HFFc6 (cell line): ENCODE results near the gene TRMT5. TPM values are rescaled to one million over a fixed set of nuclear protein-coding genes. Genes with fewer than 3 reads are reported as not detected.
A peak's percentile ranks its signal among the peaks of the same experiment; 100 is the strongest.

ENCODE experiments used
- DNase-seq: peaks from one replicate; pipeline ENCODE4 v3.0.0-alpha.2; 2018
- H3K27ac Mint-ChIP-seq: 2 replicates; pipeline ENCODE4 v1.8.0; 2020; ENCODE audit warnings: mild to moderate bottlenecking, mixed read lengths
- H3K27me3 Mint-ChIP-seq: 2 replicates; pipeline ENCODE4 v1.8.0; 2021; ENCODE audit warnings: mild to moderate bottlenecking, moderate library complexity, mixed read lengths; ENCODE audit not compliant: insufficient read depth
- H3K36me3 Mint-ChIP-seq: 2 replicates; pipeline ENCODE4 v1.8.0; 2021; ENCODE audit warnings: low read depth, mixed read lengths
- H3K4me1 Mint-ChIP-seq: 2 replicates; pipeline ENCODE4 v1.8.0; 2020; ENCODE audit warnings: low read depth, mixed read lengths
- H3K4me3 Mint-ChIP-seq: 2 replicates; pipeline ENCODE4 v1.8.0; 2020; ENCODE audit warnings: mild to moderate bottlenecking, moderate library complexity, mixed read lengths
- H3K9me3 Mint-ChIP-seq: 2 replicates; pipeline ENCODE4 v1.8.0; 2020; ENCODE audit warnings: mild to moderate bottlenecking, mixed read lengths
- CTCF ChIP-seq: fragments of 200-600 bp; sonication (generic); IDR thresholded peaks from 2 replicates; pipeline ENCODE4 v1.5.0; 2021; ENCODE audit warnings: antibody characterized with exemption, mild to moderate bottlenecking
- long read RNA-seq: library from polyadenylated mRNA; unstranded; transcript quantifications from one replicate; pipeline ENCODE4 v2.0.0, GENCODE V29; 2019
- total RNA-seq, 6 experiments: library from RNA; stranded (reverse); fragmentation: NEBNext Ultra II Directional; extraction: Animal tissue kit (Norgen Biotek cat#: 25700); gene quantifications; 2 replicates in 1 of 6; 3 replicates in 5 of 6; pipeline ENCODE4 v1.2.3, GENCODE V29; 2021

The TRMT5 gene
- 10 to 100 TPM; 12.5 to 17.4 (median 15.3) TPM for total RNA-seq
- long read RNA-seq, full-length matches to known transcripts, result 13 of 21 reads
- long read RNA-seq, partial matches to known transcripts, result 2 of 21 reads
- long read RNA-seq, other reads (novel, unspliced or antisense), result 6 of 21 reads

- peaks cover 35% of the 10 kb centered on the region for H3K36me3 Mint-ChIP-seq
- H3K27ac Mint-ChIP-seq, result no peak within 1 kb of the TSS
- peak; percentile 96 for DNase-seq
- no peaks in the 10 kb centered on the region for H3K9me3 Mint-ChIP-seq
- TF ChIP-seq CTCF, result no peak
- H3K4me1 Mint-ChIP-seq, result no peaks in the 10 kb centered on the region; the same call in 1 of the 2 replicates
- no peaks in the 10 kb centered on the region for H3K27me3 Mint-ChIP-seq
- H3K4me3 Mint-ChIP-seq, result no peak within 1 kb of the TSS
Measured at GRCh38 chr14:60980811-60981632, at the start of gene TRMT5, which contains the start of gene SLC38A6. Gene TRMT5 (minus strand): TSS chr14:60981079. CDS start chr14:60980973, 106 bp downstream. Gene SLC38A6 (plus strand): TSS chr14:60981245. CDS start chr14:60981278, 33 bp downstream.

- no peaks in the 10 kb centered on the region for H3K9me3 Mint-ChIP-seq
- no peak for DNase-seq
- H3K36me3 Mint-ChIP-seq, result no peaks in the 10 kb centered on the region; the same call in 1 of the 2 replicates
- peak overlapping the region; percentile 8; the same call in 1 of the 2 replicates for H3K4me3 Mint-ChIP-seq
- peaks cover 47% of the 10 kb centered on the region for H3K4me1 Mint-ChIP-seq
- TF ChIP-seq CTCF, result no peak
- peak overlapping the region; percentile 83; the same call in 1 of the 2 replicates for H3K27ac Mint-ChIP-seq
- H3K27me3 Mint-ChIP-seq, result no peaks in the 10 kb centered on the region
Measured at GRCh38 chr14:61026526-61026925, 45.6 kb upstream of the TRMT5 start.

GRCh38 chr14:61025251-61026223 is 44.7 kb upstream of the TRMT5 start:
- H3K27me3 Mint-ChIP-seq, result no peaks in the 10 kb centered on the region
- DNase-seq, result peak; percentile 74
- peak; percentile 96 for TF ChIP-seq CTCF
- H3K9me3 Mint-ChIP-seq, result no peaks in the 10 kb centered on the region
- peak overlapping the region; percentile 77 for H3K4me3 Mint-ChIP-seq
- peak overlapping the region; percentile 83 for H3K27ac Mint-ChIP-seq
- no peaks in the 10 kb centered on the region; the same call in 1 of the 2 replicates for H3K36me3 Mint-ChIP-seq
- H3K4me1 Mint-ChIP-seq, result peaks cover 47% of the 10 kb centered on the region

- no peak for DNase-seq
- Mint-ChIP-seq H3K27me3 (no peaks in the 10 kb centered on the region), H3K27ac (no peak overlapping the region), H3K9me3 (no peaks in the 10 kb centered on the region), H3K36me3 (no peaks in the 10 kb centered on the region), H3K4me3 (no peak overlapping the region), H3K4me1 (peaks cover 9% of the 10 kb centered on the region)
- TF ChIP-seq CTCF, result no peak
Measured at GRCh38 chr14:61019537-61019936, 38.7 kb upstream of the TRMT5 start.

- H3K4me3 Mint-ChIP-seq, result no peak overlapping the region
- DNase-seq, result peak; percentile 38
- peaks cover 17% of the 10 kb centered on the region for H3K4me1 Mint-ChIP-seq
- H3K36me3 Mint-ChIP-seq, result peaks cover 5% of the 10 kb centered on the region; the same call in 1 of the 2 replicates
- H3K9me3 Mint-ChIP-seq, result no peaks in the 10 kb centered on the region
- H3K27me3 Mint-ChIP-seq, result no peaks in the 10 kb centered on the region
- peak overlapping the region; percentile 42; the same call in 1 of the 2 replicates for H3K27ac Mint-ChIP-seq
- TF ChIP-seq CTCF, result no peak
Measured at GRCh38 chr14:61003571-61003970, 22.7 kb upstream of the TRMT5 start.
